Measurements from ENCODE around the gene MAST4.

The MAST4 gene

DNA sequence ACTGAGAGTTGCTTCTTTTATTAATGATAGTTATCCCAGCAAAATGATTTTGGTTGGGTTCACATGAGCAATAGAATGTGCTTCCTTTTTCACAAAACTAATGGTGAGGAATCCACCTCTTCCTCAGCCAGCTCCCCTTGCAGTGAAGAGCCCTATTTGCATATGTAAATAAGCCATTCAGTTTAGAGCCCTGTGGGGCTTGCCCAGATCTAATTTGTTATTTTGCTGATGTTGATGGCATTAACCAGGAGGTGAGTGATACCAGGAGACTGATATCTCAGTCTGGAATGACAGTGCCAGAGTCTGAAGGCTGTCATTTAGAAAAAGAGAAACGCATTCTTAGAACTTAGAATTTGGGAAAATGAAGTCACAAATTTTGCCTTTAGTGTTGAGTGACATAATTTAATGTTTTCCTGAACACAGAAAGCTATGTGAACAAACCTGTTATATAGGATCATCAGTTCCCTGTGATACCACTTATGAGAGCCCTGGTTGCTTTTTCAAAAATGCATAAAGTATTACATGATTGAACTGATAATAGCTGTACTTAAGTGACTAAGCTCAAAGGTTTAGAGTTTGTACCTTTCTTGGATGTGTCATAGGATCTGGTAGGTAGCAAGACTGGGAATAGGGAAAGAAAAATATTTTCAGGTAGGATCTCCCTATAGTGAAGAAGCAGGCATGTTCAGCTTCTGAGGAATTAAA lies 271.6 kb downstream of the MAST4 start:
- DNase-seq (ENCODE audit: extremely low read depth in 1 of 2, low read depth in 1 of 2): no peak

DNA sequence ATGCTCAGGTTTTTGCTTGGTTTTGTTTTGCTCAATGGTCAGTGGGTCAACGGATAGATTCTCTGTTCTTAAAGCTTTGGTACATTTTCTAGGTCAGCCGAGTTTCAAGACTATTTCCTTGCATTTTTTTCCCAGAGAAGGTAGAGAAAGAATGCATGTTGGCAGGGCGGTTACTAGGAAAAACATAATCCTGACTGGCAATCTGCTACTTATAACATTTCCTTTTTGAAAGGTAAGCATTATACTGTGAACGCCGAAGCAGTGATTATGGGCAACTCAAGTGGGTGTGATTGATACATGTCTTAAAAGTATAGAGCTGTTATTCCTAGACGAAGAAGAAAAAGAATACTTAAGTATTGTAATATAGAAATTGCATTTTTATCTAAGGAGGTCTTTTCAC lies 273.2 kb downstream of the MAST4 start:
- no peak for DNase-seq (ENCODE audit: extremely low read depth in 1 of 2, low read depth in 1 of 2)

DNA sequence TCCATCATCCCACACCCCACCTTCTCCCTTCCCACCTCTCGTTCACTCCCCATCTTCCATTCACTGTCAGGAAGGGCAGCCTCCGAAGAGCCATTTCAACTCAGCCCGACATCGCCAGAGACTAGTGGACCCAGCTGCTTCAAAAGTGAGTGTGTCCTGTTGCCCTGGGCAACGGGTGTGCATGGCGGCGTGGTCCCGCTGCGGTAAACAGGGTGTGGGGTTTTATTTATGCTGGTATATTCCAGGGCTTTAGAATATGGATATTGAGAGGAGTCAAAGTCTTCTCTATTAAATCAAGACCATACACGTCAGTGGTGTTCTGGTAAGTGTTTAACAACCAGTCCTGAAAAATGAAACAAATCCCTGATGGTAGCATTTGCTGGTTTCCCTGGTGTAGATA lies 274.5 kb downstream of the MAST4 start:
- no peak for DNase-seq (ENCODE audit: extremely low read depth in 1 of 2, low read depth in 1 of 2)

DNA sequence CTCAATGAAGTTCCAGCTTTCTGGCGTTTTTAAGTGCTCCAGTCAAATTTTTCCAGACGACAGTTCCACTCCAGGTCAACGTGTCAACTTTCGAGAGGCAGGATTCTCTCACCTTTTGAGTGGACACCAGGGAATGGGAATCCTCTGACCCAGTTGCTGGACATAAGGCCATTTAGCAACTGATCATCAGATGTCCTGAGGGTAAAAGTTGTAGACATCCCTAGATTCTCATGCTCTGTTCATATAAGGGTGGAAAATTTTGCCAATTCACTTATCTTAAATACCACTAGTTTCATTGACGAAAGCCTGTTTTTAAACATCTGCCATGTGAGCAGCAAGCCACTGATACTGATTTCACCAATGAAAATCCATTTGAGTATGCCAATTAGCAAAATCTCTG lies 275.5 kb downstream of the MAST4 start:
- no peak for DNase-seq (ENCODE audit: extremely low read depth in 1 of 2, low read depth in 1 of 2)

DNA sequence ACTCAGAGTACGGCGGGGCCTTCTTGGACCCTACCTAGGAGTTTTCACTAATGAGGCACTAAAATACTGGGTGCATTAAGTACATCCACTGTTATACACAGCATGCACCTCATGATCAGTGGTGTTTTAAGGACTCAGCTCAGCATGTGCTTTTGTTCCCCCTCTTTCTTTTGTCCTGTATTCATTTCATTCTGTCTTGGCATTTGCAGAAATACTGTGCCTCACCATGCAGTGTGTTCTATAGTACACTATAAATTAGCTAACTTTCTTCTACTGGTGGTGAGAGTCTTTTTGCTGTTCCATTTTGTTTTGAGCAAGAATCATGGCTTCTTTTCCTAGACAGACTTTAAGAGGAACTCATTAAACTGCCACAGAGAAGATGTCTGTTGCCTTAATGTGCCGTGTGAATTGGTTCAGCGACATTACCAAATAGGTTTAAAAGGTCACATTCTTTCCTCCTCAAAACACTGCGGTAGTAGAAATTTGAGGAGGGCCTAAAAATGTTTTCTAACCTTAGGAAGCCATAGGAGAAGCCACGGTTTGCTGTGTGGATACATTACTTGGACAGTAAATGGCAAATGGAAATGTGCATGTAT lies 276.6 kb downstream of the MAST4 start:
- no peak for DNase-seq (ENCODE audit: extremely low read depth in 1 of 2, low read depth in 1 of 2)

DNA sequence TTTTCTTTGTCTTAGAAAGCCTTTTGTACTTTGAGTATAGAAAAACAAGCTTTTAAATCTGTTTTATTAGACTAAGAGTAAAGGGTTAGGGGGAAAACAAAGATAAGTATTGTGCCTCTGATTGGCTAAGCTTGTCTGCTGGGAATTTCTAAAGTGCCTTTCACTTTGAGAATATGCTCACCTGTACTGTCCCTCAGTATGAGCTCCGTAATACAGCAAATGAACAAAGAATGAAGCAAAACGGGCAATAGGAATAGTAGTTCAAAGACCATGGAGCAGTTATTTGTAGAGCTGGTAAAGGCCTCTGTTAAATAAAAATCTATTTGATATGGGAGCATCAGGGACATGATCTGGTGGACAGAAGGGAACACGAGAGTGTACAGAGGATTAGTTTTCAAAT lies 277.8 kb downstream of the MAST4 start:
- no peak for DNase-seq (ENCODE audit: extremely low read depth in 1 of 2, low read depth in 1 of 2)

DNA sequence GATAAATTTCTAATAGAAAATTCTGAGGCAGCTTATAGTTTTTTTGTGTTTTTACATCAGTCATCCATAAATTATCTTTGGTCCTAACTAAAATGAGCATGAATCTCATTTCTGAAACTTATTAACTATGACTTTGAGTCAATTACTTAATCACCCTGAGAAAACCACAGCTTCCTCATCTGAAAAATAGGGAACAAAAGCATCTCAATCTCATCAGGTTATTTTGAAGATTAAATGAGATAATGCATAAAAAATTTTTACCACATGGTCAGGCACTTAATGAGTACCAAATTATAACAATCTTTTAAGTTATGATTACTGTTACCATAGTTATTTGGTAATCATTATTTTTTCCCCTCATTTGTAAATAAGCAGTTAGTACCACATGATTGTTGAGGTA lies 279.1 kb downstream of the MAST4 start:
- DNase-seq (ENCODE audit: extremely low read depth in 1 of 2, low read depth in 1 of 2): no peak

DNA sequence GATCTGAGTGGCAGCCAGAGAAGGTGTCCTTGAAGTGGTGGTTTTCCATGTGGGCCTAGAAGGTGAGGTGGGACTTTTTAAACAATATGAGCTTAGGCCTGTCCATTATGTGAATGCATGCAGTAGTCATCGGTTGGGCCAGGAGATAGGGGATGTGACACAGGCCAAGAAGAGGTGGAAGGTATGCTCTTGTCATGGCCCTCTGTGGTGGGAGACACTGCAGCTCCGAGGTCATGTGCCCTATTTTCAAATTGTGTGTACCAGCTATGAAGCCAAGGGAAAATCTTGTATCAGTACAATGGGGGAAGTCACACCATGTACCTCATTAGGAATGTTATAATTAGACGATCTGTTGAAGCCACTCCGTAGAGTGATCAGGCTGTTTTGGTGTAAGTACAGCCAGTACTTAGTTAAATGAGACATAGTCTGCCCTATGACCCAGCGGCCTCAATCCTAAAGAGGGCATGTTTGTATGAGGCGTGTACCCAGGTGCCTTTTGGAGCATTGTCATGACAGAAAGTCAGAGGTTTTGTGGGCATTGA lies 280.1 kb downstream of the MAST4 start:
- no peak for DNase-seq (ENCODE audit: extremely low read depth in 1 of 2, low read depth in 1 of 2)

DNA sequence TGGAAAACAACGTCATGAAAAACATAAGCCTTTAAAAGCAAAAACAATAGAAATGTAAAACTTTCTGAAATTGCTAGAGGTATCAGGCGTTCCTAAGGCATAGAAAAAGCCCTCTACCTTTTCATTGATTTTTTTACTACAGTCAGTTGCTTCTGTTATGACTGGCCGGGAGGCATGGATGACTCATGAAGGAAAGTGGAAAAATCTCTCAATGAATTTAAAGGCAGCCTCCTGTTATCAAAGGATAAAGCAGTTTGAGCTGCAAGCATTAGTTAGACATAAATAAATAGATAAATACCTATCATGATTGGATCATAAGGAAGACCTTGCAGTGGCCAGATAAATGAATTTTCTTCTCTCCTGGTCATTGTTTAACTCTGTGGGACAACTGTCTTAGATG lies 281.6 kb downstream of the MAST4 start:
- no peak for DNase-seq (ENCODE audit: extremely low read depth in 1 of 2, low read depth in 1 of 2)

DNA sequence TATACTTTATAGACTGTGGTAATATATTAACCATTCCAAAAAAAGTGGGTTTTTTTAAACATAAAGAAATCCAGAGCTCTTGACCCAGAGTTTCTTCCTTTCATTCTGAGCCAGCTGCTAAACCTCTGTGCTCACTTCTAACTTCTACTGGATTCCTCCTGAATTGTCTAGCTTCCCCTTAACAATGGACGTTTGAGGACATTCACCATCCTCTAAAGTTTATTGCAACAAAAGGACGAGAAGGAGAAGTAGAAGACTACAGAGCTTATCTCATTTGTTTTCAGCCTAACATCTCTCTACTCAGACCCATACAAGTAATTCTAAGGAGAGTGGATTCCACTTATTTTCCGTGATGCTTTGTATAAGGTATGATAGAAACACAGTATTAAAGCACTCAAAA lies 284.2 kb downstream of the MAST4 start:
- no peak for DNase-seq (ENCODE audit: extremely low read depth in 1 of 2, low read depth in 1 of 2)

DNA sequence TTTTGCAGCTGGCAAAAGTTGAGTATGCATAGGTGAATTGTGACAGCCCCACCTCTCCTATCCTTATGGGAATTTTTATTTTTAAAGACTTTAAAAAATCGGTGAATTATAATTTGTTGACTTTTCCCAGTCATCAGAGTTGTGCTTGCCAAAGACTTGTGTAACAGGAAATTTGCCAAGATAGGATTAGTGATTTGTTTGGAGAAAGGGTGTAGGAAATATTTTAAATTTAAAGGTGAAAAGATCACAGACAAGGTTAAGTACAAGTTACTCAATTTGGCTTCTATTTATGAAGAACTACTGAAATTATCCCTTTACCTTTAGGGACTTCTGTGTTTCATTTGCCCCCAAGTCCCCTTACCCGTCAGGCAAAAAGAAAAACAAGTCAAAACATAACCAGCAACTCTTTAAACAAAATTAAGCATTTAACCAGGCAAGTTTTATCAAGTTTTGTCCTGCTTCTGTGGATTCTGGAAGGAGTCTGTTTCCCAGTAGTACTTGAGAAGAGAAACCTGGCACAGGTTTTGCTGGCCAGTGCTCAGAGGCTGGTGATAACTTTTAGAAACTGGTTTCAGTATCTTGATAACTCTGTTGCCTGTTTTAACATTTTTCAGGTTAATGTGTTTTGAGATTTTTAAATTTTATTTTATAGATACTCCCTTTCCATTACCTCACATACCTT lies 285.4 kb downstream of the MAST4 start:
- DNase-seq (ENCODE audit: extremely low read depth in 1 of 2, low read depth in 1 of 2): no peak

DNA sequence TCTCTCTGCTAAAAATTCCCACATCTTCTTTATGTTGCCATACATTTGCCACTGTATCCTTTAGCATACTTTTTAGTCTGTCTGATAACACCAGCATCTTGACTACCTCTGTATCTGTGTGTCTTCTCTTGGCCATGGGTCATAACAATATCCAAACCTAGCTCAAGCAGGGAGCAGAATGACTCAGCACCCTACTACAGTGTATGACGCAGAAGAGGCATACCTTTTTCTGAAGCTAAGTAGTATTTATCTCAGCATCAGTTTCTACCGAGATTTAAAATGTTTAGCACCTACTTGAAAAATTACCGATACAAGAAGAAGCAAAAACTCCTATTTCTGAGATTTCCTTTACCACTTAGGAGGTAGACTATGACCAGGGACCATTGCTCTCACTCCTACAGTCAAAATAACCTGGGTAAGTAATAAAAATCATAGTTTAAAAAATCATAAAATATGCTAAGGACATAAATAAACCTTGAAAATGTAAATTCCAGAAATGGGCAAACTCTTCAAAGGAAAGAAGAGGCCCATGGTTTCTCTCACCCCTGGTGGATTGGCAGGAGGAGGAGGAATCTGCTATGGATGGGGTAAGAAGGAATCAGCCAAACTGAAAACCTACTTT lies 286.5 kb downstream of the MAST4 start:
- DNase-seq (ENCODE audit: extremely low read depth in 1 of 2, low read depth in 1 of 2): no peak

DNA sequence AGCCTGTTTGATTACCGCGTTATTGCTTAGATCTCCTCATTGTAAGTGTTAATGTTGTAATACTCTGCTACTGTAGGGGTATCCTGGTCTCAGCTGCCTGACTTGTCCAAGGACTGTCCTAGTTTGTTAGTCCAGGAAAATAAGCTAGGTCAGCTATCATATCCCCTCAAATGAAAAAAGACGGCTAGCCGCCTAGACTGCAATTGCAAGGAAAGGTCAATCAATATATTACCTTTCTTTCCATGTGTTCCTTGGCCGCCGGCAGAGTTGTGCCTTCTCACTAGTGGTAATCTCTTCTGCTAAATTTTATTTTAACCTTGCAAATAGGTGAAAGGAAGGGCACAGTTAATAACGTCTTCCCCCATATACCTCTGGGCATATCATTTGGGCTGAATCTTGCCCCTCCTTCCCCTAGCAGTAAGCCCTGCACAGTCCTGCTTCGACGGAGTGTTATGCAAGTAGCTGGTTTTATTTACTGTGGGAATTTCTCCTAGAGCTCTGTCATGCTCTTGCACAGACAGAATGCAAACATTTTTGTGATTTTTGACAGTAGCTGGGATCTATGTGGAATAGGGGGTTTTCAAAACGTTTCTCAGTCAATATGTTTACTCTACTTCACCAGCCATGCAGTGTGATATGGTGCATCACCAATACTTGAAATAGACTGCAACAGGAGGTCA lies 288.5 kb downstream of the MAST4 start:
- DNase-seq (ENCODE audit: extremely low read depth in 1 of 2, low read depth in 1 of 2): no peak

DNA sequence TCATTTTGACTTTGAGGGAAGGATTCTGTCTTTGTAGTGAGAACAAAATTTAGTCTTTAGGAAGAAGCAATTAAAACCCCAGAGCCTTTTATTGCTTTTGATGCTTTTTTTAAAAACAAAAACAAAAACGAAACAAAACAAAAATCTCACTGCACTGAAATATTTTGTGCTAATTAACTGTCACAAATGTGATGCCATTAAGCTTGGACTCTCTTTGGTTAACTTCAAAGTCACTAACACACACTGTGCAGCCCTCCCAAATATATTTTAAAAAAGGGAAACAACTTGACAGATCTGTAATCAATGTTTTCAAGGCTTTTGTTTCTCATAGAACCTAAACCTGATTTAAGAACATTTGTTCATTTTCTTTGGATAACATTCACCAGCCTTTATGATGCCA lies 290.7 kb downstream of the MAST4 start:
- no peak for DNase-seq (ENCODE audit: extremely low read depth in 1 of 2, low read depth in 1 of 2)

DNA sequence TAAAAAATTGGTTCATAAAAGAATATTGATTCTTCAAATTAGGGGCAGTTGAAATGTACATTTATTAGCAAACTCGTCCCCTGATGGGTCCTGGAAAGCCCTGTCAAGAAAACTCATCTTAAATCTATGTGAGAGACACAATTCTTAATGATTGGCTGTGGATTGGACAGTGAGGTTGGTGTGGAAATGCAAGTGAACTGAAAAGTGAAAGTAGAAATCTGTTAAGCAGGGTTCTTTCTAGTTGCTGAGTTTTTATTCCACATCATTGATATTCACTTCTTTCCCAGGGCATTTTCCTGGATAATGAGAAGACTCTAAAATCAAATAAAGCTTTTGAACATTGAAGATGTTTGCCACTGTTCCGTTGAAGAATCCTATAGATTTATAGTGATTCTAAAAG lies 292.4 kb downstream of the MAST4 start:
- DNase-seq (ENCODE audit: extremely low read depth in 1 of 2, low read depth in 1 of 2): no peak

DNA sequence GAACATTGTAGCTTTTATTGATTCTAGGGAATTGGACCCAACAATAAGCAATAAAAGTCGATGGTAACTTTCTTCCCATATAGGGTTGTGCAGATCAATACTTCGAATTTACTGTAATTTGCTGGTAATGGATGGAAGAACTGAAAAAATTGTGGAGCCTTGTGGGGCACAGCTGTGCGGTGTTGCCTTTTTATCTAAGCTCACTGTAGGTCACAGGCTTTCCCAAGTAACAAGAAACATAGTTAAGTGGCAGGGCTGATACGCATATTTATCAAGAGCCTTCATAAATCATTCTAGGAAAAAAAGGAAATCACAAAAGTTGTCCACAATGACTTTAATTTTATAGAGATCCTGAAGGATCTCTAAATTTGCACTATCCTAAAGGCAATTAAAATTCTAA lies 292.9 kb downstream of the MAST4 start:
- DNase-seq (ENCODE audit: extremely low read depth in 1 of 2, low read depth in 1 of 2): no peak

DNA sequence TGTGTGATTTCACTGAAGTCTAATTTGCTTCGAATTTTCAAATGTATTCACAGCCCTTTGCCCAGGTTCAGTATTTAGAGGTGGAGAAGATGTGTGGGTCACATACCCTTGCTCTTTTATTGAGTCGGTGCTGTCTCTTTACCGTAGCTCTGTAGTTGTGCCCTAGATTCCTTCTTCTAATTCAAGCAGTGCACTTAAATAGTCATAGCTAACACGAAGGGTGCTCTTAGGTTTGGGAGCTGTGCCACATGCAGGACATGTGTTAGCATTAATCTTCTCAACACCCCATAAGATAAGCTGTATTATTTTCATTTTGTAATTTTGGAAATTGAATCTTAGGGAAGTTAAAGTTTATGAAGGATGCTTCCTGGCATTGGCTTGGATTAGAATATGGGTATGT lies 293.3 kb downstream of the MAST4 start:
- DNase-seq (ENCODE audit: extremely low read depth in 1 of 2, low read depth in 1 of 2): no peak

DNA sequence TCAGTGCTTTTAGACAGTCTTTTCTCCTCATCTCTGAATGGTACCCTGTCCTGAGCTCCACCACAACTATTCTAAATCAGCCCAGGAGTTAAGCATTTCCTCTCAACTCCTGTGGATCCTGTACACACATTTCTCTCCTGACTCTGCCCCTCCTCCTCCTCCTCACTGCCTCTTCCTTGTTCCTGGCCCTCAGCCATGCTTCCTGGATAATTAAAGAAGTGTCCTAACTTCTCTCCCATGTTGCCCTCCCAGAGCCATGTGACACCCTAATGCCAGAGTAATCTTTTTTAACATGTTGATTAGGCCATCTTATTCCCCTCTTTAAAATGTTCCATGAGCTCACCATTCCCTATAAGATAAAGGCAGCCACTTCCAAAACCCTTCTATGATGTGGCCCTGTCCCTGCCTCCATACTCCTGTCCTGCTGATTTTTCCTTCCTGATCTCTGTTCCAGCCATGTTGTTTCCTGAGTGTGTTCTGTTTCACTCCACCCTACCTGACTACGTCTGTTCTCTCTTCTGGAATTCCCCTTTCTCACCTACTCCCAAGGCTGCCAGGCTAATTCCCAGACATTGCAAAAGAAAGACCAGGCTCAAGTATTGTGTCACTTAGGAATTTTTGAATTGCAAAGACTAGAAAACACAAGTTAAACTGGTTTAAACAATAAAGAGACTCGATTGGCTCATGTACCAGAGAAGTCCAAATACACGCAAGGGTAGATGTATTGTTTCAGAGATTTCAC lies 295.2 kb downstream of the MAST4 start:
- no peak for DNase-seq (ENCODE audit: extremely low read depth in 1 of 2, low read depth in 1 of 2)

DNA sequence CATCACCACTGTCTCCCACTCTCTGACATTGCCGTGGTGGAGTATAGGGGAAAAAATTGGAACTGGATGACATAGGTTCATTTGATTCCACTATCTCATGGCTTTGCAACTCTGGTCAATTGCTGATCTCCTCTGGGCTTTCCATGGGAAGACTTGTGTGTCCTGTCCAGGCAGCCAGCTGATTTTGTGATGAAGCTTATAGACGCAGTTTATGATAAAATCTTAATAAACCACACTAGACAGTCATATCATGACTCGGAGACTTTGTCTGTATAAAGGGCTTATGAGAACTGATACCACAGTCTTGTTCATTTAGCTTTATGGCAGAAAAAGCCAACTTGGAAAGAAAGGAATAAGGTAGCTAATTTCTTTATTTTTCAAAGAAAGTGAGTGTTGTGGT lies 296.5 kb downstream of the MAST4 start:
- DNase-seq (ENCODE audit: extremely low read depth in 1 of 2, low read depth in 1 of 2): no peak

DNA sequence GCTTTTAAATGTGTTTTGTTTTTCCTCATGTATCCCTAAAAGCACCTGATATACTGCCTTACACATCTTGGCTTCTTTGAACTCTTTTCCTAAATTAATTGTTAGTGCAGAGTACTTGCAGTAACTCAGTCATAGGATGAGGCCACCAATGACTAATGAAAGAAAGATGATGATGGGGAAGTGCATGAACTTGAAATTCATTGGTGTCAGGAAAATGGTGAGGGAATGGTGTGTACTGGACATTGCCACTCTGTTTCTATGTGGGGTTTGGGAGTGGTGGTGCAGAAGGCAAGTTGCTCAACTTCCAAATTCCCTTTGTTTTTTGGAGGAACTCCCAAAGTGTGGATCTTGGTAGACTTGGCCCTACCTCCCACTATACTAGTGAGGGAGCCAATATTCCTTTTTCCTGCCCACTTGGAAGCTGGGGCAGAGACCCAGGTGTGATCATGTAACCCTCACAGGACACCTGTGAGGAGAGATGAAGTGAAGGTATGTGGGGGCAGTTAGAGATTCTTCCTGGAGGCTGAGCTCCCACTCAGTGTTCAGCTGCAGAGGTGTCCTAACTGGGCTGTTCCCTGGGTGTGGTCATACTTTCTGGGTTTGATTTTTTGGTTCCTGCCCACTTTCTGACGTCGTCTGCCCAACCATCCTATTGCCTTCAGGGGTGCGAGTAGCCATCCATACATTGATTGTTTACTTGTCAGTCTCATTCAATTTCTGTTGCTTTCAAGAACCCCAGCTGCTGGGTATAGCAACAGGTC lies 298.5 kb downstream of the MAST4 start:
- DNase-seq (ENCODE audit: extremely low read depth in 1 of 2, low read depth in 1 of 2): no peak
